ENCODE measurements around the gene TRIM62.

GRCh38 chr1:33224166-33224707 is 42.4 kb upstream of the TRIM62 start:
- TF ChIP-seq, protein P1, sequence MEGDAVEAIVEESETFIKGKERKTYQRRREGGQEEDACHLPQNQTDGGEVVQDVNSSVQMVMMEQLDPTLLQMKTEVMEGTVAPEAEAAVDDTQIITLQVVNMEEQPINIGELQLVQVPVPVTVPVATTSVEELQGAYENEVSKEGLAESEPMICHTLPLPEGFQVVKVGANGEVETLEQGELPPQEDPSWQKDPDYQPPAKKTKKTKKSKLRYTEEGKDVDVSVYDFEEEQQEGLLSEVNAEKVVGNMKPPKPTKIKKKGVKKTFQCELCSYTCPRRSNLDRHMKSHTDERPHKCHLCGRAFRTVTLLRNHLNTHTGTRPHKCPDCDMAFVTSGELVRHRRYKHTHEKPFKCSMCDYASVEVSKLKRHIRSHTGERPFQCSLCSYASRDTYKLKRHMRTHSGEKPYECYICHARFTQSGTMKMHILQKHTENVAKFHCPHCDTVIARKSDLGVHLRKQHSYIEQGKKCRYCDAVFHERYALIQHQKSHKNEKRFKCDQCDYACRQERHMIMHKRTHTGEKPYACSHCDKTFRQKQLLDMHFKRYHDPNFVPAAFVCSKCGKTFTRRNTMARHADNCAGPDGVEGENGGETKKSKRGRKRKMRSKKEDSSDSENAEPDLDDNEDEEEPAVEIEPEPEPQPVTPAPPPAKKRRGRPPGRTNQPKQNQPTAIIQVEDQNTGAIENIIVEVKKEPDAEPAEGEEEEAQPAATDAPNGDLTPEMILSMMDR (IDR thresholded peaks at IDR 0.05) = no peak
- no peak for TF ChIP-seq POLR2A (IDR thresholded peaks at IDR 0.05)
